ENCODE data around the gene CBR4. TPM values are rescaled to one million over a fixed set of nuclear protein-coding genes. Genes with fewer than 3 reads are reported as not detected.
A peak's percentile ranks its signal among the peaks of the same experiment; 100 is the strongest.

Gene CBR4
- total and polyA plus RNA-seq, 2 experiments from 2014 or later, result 9.9 to 14.7 TPM

- Histone ChIP-seq H3K27ac (no peak overlapping the region), H3K79me2 (ENCODE audit: insufficient read depth) (peaks cover 50% of the 10 kb centered on the region), H2AFZ (no peak overlapping the region), H3K4me2 (ENCODE audit: unreplicated experiment) (peak overlapping the region; percentile 26), H3K9me3 (ENCODE audit: low read depth) (no peaks in the 10 kb centered on the region), H3K4me1 (ENCODE audit: insufficient read depth) (peaks cover 18% of the 10 kb centered on the region), H3K36me3 (ENCODE audit: low read depth) (peaks cover 22% of the 10 kb centered on the region), H3K9me2 (ENCODE audit: insufficient read depth) (no peaks in the 10 kb centered on the region), H3K9ac (no peak overlapping the region), H3K27me3 (replicated peaks; ENCODE audit: insufficient read depth) (no peaks in the 10 kb centered on the region), H3K4me3 (no peak overlapping the region), H3F3A (ENCODE audit: insufficient read depth) (peaks cover 3% of the 10 kb centered on the region; the same call in 1 of the 2 replicates), H4K20me1 (ENCODE audit: insufficient read depth) (no peaks in the 10 kb centered on the region)
- in situ Hi-C loops (cut with MboI), result no loop called here
- DNase-seq, result peak; percentile 56
- TF ChIP-seq EZH2 (IDR thresholded peaks at IDR 0.05; ENCODE audit: insufficient read depth, poor library complexity, severe bottlenecking) (no peak), EZH2phosphoT487 (IDR thresholded peaks at IDR 0.05; ENCODE audit: insufficient read depth, low read depth) (no peak)
- 20% methylated on average over 1 of the region's 1 CpG for WGBS, 2 experiments (ENCODE audit: low coverage in 1 of 2, low lambda C conversion rate in 2 of 2, missing lambda C conversion rate in 2 of 2)
These were observed 4.5 kb downstream of the CBR4 start for GRCh38 chr4:169005453-169006099.

GRCh38 chr4:169000315-169000714, 9.7 kb downstream of the CBR4 start:
- in situ Hi-C loops (cut with MboI), result no loop called here
- no peaks in the 10 kb centered on the region for H3K4me1 ChIP-seq (ENCODE audit: insufficient read depth)
- no peaks in the 10 kb centered on the region for H4K20me1 ChIP-seq (ENCODE audit: insufficient read depth)
- no peak overlapping the region for H3K9ac ChIP-seq
- no peaks in the 10 kb centered on the region for H3K9me2 ChIP-seq (ENCODE audit: insufficient read depth)
- no peaks in the 10 kb centered on the region for H3K9me3 ChIP-seq (ENCODE audit: low read depth)
- peaks cover 32% of the 10 kb centered on the region for H3K36me3 ChIP-seq (ENCODE audit: low read depth)
- H3K4me3 ChIP-seq, result no peak overlapping the region
- H3F3A ChIP-seq (ENCODE audit: insufficient read depth), result no peaks in the 10 kb centered on the region
- DNase-seq, result no peak
- no peak overlapping the region for H3K27ac ChIP-seq
- no peak overlapping the region for H2AFZ ChIP-seq
- no peaks in the 10 kb centered on the region for H3K27me3 ChIP-seq (replicated peaks; ENCODE audit: insufficient read depth)
- WGBS, 2 experiments (ENCODE audit: low coverage in 1 of 2, low lambda C conversion rate in 2 of 2, missing lambda C conversion rate in 2 of 2), result 95 to 97% methylated on average over 1 of the region's 1 CpG
- TF ChIP-seq EZH2phosphoT487 (IDR thresholded peaks at IDR 0.05; ENCODE audit: insufficient read depth, low read depth) (no peak), EZH2 (IDR thresholded peaks at IDR 0.05; ENCODE audit: insufficient read depth, poor library complexity, severe bottlenecking) (no peak)
- no peak overlapping the region for H3K4me2 ChIP-seq (ENCODE audit: unreplicated experiment)
- H3K79me2 ChIP-seq (ENCODE audit: insufficient read depth), result peaks cover 13% of the 10 kb centered on the region

- no peak for DNase-seq
- H3K27me3 ChIP-seq (replicated peaks; ENCODE audit: insufficient read depth), result no peaks in the 10 kb centered on the region
- H3K4me2 ChIP-seq (ENCODE audit: unreplicated experiment), result no peak overlapping the region
- no peaks in the 10 kb centered on the region for H3F3A ChIP-seq (ENCODE audit: insufficient read depth)
- H4K20me1 ChIP-seq (ENCODE audit: insufficient read depth), result no peaks in the 10 kb centered on the region
- no peaks in the 10 kb centered on the region for H3K4me1 ChIP-seq (ENCODE audit: insufficient read depth)
- TF ChIP-seq EZH2 (IDR thresholded peaks at IDR 0.05; ENCODE audit: insufficient read depth, poor library complexity, severe bottlenecking) (no peak), EZH2phosphoT487 (IDR thresholded peaks at IDR 0.05; ENCODE audit: insufficient read depth, low read depth) (no peak)
- H3K27ac ChIP-seq, result no peak overlapping the region
- no peak overlapping the region for H2AFZ ChIP-seq
- H3K36me3 ChIP-seq (ENCODE audit: low read depth), result peaks cover 32% of the 10 kb centered on the region
- no peaks in the 10 kb centered on the region for H3K9me2 ChIP-seq (ENCODE audit: insufficient read depth)
- H3K9ac ChIP-seq, result no peak overlapping the region
- H3K4me3 ChIP-seq, result no peak overlapping the region
- H3K9me3 ChIP-seq (ENCODE audit: low read depth), result no peaks in the 10 kb centered on the region
- in situ Hi-C loops (cut with MboI), result no loop called here
- peaks cover 8% of the 10 kb centered on the region; the same call in 1 of the 2 replicates for H3K79me2 ChIP-seq (ENCODE audit: insufficient read depth)
- WGBS, 2 experiments (ENCODE audit: low coverage in 1 of 2, low lambda C conversion rate in 2 of 2, missing lambda C conversion rate in 2 of 2), result 68 to 71% methylated on average over 4 of the region's 4 CpGs
These were observed 10.2 kb downstream of the CBR4 start for GRCh38 chr4:168999809-169000208.

DNA sequence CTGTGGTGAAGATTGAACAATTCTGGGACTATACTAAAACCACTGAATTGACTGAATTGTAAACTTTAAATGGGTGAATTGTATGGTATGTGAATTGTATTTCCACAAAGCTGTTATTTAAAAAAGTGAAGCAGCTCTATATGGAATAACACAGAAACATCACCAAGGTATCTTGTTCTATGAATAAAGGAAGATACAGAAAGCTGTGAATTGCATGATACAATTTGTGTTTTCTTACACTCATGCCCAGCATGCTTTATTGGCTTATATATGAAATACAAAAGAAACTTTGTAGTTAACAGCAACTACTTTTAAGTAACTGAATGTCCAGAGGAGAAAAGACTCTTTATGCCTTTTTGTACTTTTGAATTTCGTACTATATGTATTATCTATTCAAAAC, 11.5 kb downstream of the CBR4 start:
- Histone ChIP-seq H3K79me2 (ENCODE audit: insufficient read depth) (no peaks in the 10 kb centered on the region; the same call in 1 of the 2 replicates), H4K20me1 (ENCODE audit: insufficient read depth) (no peaks in the 10 kb centered on the region), H3K9ac (no peak overlapping the region), H3K9me3 (ENCODE audit: low read depth) (no peaks in the 10 kb centered on the region), H2AFZ (no peak overlapping the region), H3K4me1 (ENCODE audit: insufficient read depth) (0 out of 2 replicates have a peak, but pooled peaks cover under 1% of the 10 kb centered on the region), H3F3A (ENCODE audit: insufficient read depth) (no peaks in the 10 kb centered on the region), H3K4me2 (ENCODE audit: unreplicated experiment) (no peak overlapping the region), H3K27ac (no peak overlapping the region), H3K36me3 (ENCODE audit: low read depth) (peaks cover 32% of the 10 kb centered on the region), H3K9me2 (ENCODE audit: insufficient read depth) (no peaks in the 10 kb centered on the region), H3K27me3 (replicated peaks; ENCODE audit: insufficient read depth) (no peaks in the 10 kb centered on the region), H3K4me3 (no peak overlapping the region)
- in situ Hi-C loops (cut with MboI), result no loop called here
- DNase-seq, result no peak
- no peak for TF ChIP-seq EZH2 (IDR thresholded peaks at IDR 0.05; ENCODE audit: insufficient read depth, poor library complexity, severe bottlenecking)
- no peak for TF ChIP-seq EZH2phosphoT487 (IDR thresholded peaks at IDR 0.05; ENCODE audit: insufficient read depth, low read depth)
- 91 to 100% methylated on average over 1 of the region's 1 CpG for WGBS, 2 experiments (ENCODE audit: low coverage in 1 of 2, low lambda C conversion rate in 2 of 2, missing lambda C conversion rate in 2 of 2)

Measured in GM23248 (cell line).